GM19395 (cell line): ENCODE data around the gene MUC5AC.
"Not testable (repeated sequence)": the region's sequence is repeated elsewhere in the genome, so short reads cannot be mapped to it uniquely, and the experiment has no call there.

Source experiments
- ATAC-seq: cut with Tn5 transposase; IDR thresholded peaks from one replicate; pipeline ENCODE4 v1.9.1; 2021; ENCODE audit warnings: mild to moderate bottlenecking, moderate library complexity; ENCODE audit not compliant: unreplicated experiment

MUC5AC gene

GRCh38 chr11:1162138-1162475 is 4.4 kb downstream of the MUC5AC start:
- no peak for ATAC-seq

DNA sequence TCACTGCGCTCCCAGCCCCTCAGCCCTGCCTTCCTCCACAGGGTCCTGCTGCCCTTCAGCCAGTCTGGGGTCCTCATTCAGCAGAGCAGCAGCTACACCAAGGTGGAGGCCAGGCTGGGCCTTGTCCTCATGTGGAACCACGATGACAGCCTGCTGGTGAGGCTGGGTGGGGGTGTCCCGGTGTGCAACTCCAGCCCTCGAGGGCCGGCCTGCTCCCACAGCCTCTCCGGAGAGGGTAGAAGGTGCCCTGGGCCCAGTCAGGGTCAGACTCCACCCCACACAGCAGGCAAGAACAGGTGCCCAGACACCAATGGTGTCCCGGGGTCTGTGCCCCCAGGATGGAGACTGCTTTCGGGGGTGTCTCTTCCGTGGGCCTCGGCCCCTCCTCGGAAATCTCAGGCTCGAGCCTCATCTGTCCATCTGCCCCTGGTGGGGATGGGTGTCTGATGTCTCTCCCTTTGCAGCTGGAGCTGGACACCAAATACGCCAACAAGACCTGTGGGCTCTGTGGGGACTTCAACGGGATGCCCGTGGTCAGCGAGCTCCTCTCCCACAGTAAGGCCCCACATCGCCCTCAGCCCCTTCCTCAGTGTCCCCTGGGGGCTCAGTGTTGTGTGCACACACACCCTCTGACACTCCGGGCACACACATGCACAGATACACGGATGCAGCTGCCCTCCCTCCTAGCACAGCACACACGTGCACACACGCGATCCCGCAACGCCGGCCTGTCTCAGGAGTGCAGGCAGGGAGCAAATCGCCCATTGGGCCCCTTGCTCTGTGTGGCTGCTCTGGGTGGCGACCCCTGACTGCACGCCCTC is 4.9 kb downstream of the MUC5AC start:
- ATAC-seq, result no peak

DNA sequence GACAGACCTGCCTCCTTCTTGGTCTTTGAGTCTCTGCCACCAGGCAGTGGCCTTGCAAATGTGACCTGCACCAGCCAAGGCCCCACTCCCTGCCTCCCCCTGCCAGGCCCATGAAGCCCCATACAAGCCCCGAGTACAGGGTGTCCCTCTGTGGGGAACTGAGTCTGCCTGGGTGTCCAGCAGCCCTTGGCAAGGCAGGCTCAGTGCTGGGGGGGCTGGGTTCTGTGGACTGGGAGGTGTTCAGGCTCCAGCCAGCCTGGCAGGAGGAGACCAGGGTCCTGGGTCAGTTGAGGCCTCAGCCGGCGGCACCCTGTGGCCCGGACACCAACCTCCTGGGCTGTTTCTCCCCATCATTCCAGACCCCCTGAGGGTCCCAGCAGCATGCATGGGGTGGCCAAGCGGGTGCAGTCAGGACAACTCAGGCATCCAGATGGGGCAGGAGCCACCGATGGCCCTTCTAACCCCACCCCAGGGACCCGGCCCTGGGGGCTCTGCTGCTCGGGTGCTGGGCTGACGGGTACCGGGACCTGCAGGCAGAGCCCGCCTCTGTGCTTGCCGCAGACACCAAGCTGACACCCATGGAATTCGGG is 5.7 kb downstream of the MUC5AC start:
- ATAC-seq, result no peak

DNA sequence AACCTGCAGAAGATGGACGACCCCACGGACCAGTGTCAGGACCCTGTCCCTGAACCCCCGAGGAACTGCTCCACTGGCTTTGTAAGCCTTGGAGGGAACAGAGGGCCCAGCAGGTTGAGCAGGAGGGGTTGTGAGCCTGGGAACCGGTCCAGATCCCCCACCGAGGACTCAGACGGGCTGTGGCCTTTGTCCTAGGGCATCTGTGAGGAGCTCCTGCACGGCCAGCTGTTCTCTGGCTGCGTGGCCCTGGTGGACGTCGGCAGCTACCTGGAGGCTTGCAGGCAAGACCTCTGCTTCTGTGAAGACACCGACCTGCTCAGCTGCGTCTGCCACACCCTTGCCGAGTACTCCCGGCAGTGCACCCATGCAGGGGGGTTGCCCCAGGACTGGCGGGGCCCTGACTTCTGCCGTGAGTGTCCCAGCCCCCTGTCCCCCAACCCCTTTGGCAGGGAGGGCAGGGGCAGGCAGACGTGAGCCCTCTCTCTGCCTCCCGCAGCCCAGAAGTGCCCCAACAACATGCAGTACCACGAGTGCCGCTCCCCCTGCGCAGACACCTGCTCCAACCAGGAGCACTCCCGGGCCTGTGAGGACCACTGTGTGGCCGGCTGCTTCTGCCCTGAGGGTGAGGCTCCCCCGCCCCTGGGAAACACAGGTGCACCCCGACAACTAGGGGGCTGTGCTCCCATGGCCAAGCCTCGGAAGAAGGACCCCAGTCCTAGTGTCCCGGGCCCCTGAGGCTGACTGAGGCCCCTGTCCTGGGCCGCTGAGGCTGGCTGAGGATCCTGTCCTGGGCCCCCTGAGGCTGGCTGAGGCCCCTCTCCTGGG is 6.4 kb downstream of the MUC5AC start:
- ATAC-seq, result no peak

DNA sequence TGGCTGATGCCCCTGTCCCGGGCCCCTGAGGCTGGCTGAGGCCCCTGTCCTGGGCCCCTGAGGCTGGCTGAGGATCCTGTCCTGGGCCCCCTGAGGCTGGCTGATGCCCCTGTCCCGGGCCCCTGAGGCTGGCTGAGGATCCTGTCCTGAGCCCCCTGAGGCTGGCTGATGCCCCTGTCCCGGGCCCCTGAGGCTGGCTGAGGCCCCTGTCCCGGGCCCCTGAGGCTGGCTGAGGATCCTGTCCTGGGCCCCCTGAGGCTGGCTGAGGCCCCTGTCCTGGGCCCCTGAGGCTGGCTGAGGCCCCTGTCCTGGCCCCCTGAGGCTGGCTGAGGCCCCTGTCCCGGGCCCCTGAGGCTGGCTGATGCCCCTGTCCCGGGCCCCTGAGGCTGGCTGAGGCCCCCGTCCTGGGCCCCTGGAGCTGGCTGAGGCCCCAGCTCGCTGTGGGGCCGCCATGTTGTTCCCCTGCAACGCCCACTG is 7.1 kb downstream of the MUC5AC start:
- ATAC-seq, result not testable (repeated sequence)

DNA sequence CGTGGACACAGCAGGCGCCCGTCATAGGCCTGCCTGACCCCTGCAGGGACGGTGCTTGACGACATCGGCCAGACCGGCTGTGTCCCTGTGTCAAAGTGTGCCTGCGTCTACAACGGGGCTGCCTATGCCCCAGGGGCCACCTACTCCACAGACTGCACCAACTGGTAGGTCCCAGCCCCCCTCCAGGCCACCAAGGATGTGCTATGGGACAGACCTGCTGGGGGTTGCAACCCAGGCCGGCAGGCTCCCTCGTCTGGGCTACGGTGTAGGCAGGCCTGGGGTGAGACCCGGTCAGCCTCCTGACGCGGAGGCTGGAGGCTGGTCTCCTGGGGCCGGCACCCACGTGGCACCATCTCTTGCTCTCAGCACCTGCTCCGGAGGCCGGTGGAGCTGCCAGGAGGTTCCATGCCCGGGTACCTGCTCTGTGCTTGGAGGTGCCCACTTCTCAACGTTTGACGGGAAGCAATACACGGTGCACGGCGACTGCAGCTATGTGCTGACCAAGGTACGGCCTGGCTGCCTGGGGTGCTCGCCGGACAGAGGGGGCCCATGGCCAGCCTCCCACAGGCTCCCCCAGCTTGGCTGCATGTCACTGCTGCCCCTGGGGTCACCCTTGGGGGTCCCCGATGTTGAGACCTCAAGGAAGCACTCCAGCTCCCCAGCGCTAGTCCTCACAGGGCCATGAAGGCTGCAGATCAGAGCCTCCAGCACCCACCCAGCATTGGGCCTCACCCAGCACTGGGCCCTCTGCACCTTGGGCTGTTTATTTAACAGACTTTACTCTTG is 7.7 kb downstream of the MUC5AC start:
- ATAC-seq, result no peak

- ATAC-seq, result no peak
Observed at GRCh38 chr11:1167256-1167655, 9.5 kb downstream of the MUC5AC start.

- no peak for ATAC-seq
Observed at GRCh38 chr11:1167751-1168231, 10.0 kb downstream of the MUC5AC start.

DNA sequence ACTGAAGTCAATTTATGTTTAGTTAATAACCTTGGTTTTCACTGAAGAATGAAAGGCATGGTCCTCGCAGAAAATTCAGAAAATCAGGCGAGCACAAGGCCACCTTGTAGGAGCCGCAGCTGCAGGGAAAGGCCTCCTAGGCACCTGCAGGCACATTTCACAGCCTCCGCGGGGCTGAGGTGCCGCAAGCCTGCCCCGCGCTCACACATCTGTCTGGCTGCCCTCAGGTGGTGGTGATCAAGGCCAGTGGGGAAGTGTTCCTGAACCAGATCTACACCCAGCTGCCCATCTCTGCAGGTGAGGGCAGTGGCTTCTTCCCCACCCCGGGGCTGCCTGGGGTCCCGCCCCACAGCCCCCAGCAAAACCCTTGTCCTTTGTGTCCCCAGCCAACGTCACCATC is 10.5 kb downstream of the MUC5AC start:
- no peak for ATAC-seq

- ATAC-seq, result no peak
Observed at GRCh38 chr11:1168721-1169161, 11.0 kb downstream of the MUC5AC start.

DNA sequence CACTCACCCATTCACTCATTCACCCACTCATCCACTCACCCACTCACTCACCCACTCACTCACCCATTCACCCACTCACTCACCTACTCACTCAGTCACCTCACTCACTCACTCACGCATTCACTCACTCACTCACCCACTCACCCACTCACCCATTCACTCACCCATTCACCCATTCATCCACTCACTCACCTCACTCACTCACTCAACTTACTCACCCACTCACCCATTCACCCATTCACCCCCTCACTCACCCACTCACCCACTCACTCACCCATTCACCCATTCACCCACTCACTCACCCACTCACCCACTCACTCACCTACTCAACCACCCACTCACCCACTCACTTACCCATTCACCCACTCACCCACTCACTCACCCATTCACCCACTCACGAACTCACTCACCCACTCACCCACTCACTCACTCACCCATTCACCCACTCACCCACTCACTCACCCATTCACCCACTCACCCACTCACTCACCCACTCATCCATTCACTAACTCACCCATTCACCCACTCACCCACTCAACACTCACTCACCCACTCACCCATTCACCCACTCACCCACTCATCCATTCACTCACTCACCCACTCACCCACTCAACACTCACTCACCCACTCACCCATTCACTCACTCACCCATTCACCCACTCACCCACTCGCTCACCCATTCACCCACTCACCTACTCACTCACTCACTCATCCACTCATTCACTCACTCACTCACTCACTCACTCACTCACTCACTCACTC is 13.7 kb downstream of the MUC5AC start:
- ATAC-seq, result no peak

DNA sequence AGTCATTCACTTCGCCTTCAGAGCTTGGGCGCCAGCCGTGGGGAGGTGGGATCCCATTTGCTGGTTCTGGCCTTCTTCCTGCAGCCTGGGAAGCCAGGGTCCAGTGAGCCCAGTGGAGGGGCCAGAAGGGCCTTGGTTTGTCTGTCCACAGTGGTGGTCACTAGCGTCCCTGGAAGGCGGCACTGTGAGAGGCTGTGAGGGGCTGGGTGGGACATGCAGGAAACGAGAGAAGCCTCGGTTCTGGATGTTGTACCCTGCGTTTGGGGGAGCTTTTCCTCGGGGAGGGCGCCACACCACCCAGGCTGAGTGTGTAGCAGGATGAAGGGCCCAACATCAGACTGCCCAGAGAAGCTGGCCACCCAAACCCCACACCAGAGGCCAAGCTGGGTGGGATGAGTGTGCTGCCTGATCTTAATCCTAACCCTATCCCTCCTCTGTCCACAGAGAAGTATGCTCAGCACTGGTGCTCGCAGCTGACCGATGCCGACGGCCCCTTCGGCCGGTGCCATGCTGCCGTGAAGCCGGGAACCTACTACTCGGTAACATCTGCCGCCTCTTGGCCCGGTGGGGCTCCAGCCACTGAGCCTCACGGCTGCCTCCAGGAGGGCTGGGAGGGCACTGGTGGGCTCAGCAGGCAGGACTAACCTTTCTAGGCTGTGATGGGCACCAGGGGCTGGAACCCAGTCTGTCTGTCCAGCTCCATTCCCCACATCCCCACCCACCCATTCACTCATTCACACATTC is 14.4 kb downstream of the MUC5AC start:
- no peak for ATAC-seq

DNA sequence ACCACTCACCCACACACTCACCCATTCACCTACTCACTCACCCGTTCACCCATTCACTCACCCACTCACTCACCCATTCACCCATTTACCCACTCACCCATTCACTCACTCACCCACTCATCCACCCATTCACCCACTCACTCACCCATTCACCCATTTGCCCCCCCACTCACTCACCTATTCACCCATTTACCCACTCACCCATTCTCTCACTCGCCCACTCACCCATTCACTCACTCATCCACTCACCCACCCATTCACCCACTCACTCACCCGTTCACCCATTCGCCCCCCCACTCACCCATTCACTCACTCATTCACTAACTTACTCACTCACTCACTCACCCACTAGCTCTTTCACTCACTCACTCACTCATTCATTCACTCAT is 15.0 kb downstream of the MUC5AC start:
- ATAC-seq, result no peak

DNA sequence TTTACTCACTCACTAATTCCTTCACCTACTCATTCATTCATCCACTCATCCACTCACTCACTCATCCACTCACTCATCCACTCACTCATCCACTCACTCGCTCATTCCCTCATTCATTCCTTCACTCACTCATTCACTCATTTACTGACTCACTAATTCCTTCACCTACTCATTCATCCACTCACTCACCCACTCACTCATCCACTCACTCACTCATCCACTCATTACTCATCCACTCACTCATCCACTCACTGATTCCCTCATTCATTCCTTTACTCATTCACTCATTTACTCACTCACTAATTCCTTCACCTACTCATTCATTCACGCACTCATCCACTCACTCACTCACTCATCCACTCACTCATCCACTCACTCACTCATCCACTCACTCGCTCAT is 15.6 kb downstream of the MUC5AC start:
- not testable (repeated sequence) for ATAC-seq

GRCh38 chr11:1174441-1175370 is 17.0 kb downstream of the MUC5AC start:
- ATAC-seq, result no peak

- no peak for ATAC-seq
Observed at GRCh38 chr11:1175461-1176223, 17.9 kb downstream of the MUC5AC start.

- ATAC-seq, result no peak
Observed at GRCh38 chr11:1176224-1177019, 18.7 kb downstream of the MUC5AC start.
